ENCODE measurements around the gene MRAP. TPM values are rescaled to one million over a fixed set of nuclear protein-coding genes. Genes with fewer than 3 reads are reported as not detected.

MRAP gene
- total RNA-seq, 1 donor, result not detected

DNA sequence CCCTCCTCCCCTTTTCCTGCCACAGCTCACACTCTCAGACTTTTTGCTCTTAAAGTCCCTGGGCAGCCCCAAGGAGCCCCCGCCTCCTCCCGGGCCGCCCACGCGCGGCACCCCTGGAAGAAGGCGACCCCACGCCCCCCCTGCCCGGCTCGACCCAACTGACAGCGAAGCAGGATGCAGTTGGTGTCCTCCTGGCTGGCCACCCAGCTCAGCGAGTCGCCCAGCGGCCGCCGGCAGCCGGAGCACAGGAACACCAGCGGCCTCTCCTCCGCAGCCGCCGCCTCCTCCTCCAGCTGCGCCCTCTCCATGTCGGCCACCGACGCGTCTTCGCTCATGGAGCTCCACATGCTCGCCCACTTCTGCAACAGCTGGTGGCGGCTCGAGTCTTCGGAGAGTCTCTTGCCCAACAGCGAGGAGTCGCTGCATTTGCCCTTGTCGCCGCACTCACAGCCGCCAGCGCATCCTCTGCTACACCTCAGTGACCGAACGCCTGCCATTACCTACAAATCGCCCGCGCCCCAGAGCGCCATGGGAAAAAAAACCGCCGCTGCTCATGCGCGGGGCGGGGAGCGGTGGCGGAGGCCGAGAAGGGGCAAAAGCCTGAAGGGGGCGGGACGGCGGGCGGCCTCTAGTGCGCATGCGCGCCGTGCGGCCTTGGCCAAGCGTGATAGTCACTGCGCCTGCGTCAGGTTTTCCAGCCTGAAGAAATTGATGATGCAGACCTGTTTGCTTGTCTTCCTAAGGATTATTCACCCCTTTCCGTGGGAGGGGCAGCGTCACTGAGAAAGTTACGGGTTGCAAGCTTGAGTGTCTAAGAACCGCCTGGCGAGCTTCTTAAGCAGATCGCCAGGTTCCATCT is 19.9 kb upstream of the MRAP start, which contains the start of gene MIS18A:
MIS18A (minus strand) TSS at position 532 of the 859 bp plus-strand sequence; CDS start at position 497, 35 bp downstream.
- peak; percentile 94 for DNase-seq (ENCODE audit: low read depth)
- TF ChIP-seq, protein P1, sequence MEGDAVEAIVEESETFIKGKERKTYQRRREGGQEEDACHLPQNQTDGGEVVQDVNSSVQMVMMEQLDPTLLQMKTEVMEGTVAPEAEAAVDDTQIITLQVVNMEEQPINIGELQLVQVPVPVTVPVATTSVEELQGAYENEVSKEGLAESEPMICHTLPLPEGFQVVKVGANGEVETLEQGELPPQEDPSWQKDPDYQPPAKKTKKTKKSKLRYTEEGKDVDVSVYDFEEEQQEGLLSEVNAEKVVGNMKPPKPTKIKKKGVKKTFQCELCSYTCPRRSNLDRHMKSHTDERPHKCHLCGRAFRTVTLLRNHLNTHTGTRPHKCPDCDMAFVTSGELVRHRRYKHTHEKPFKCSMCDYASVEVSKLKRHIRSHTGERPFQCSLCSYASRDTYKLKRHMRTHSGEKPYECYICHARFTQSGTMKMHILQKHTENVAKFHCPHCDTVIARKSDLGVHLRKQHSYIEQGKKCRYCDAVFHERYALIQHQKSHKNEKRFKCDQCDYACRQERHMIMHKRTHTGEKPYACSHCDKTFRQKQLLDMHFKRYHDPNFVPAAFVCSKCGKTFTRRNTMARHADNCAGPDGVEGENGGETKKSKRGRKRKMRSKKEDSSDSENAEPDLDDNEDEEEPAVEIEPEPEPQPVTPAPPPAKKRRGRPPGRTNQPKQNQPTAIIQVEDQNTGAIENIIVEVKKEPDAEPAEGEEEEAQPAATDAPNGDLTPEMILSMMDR (IDR thresholded peaks at IDR 0.05; ENCODE audit: insufficient read depth, low read length), result no peak
- H3K4me3 ChIP-seq (ENCODE audit: low read depth, low read length), result peak within 1 kb of the TSS; percentile 88

DNA sequence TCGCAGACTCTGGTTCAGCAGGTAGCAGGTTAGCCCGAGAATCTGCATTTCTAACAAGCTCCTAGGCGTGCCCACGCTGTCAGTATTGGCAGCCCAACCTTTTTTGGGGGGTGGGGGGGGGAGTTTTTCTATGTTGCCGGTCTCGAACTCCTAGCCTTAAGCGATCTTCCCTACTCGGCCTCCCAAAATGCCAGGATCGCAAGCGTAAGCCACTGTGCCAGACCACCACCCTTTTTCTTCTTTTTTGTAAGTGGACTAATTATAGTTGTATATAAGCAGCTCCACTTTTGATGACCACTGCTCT is 19.3 kb upstream of the MRAP start:
- TF ChIP-seq, protein P1 (IDR thresholded peaks at IDR 0.05; ENCODE audit: insufficient read depth, low read length), result no peak
- H3K4me3 ChIP-seq (ENCODE audit: low read depth, low read length), result peak overlapping the region; percentile 88
- no peak for DNase-seq (ENCODE audit: low read depth)

DNA sequence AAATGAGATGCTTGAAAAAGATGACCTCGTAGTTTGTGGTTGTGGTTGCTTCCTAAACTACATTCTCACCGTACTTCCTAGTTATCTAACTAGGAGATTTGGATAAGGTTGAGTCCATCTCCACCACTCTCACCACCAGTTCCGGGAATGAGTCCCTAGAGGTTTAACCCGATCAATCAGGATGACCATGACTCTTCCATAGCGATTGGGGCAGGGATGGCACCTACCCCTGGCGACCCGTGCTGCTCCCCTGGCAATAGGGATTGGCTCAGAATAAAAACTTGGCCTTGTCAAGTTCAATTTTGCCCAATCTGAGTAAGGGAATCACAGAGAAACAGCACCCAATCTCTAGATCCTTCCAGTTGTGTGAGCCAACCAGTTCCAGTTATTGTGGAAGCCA is 17.1 kb upstream of the MRAP start:
- DNase-seq (ENCODE audit: low read depth), result no peak
- TF ChIP-seq, protein P1 (IDR thresholded peaks at IDR 0.05; ENCODE audit: insufficient read depth, low read length), result no peak
- no peak overlapping the region for H3K4me3 ChIP-seq (ENCODE audit: low read depth, low read length)

DNA sequence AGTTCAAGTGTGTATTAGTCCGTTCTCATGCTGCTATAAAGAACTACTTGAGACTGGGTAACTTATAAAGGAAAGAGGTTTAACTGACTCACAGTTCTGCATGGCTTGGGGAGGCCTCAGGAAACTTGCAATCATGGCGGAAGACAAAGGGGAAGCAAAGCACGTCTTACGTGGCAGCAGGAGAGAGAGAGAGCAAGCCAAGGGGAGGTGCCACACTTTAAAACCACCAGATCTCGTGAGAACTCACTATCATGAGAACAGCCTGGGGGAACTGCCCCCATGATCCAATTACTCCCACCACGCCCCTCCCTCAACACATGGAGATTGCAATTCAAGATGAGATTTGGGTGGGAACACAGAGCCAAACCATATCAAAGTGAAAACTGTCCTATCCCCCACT is 15.7 kb upstream of the MRAP start:
- DNase-seq (ENCODE audit: low read depth), result no peak
- no peak overlapping the region for H3K4me3 ChIP-seq (ENCODE audit: low read depth, low read length)
- TF ChIP-seq, protein P1 (IDR thresholded peaks at IDR 0.05; ENCODE audit: insufficient read depth, low read length), result no peak

DNA sequence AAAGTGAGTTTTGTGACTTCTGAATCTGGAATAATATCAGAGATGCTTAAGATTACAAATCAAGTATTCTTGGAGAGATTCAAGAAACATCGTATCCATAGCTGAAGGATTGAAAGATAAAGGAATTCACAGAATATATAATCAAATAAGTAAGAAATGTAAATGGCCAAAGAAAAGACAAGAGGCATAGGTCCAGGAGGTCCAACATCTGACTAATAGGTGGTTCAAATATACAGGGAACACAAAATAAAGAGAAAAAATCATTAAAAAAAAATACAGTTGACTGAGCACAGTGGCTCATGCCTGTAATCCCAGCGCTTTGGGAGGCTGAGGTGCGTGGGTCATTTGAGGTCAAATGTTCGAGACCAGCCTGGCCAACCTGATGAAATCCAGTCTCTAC is 13.2 kb upstream of the MRAP start:
- H3K4me3 ChIP-seq (ENCODE audit: low read depth, low read length), result no peak overlapping the region
- TF ChIP-seq, protein P1 (IDR thresholded peaks at IDR 0.05; ENCODE audit: insufficient read depth, low read length), result no peak
- DNase-seq (ENCODE audit: low read depth), result no peak

DNA sequence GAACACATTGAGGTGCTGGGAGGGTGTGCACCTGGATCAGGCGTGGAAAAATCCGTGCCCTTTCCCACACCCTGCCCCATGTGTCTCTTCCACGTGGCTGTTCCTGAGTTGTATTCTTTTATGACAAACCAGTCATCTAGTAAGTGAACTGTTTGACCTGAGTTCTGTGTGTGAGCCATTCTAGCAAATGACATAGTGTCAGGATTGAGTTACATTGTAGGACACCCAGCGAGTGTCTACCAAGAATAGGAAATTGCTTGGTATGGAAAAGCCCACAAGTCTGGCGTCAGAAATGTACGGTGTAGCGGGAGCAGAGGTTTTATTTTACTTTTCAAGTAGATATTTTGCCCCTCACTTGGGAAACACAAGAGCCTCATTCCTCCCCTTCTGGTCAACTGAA is 1.2 kb upstream of the MRAP start:
- no peak overlapping the region for H3K4me3 ChIP-seq (ENCODE audit: low read depth, low read length)
- no peak for DNase-seq (ENCODE audit: low read depth)
- TF ChIP-seq, protein P1 (IDR thresholded peaks at IDR 0.05; ENCODE audit: insufficient read depth, low read length), result no peak
